HG03060 (cell line): Measurements from ENCODE around the gene BCO2.
A peak's percentile ranks its signal among the peaks of the same experiment; 100 is the strongest.

Experiments
- ATAC-seq: cut with Tn5 transposase; IDR thresholded peaks from one replicate; pipeline ENCODE4 v1.9.1; 2021; ENCODE audit warnings: low read depth, moderate number of reproducible peaks; ENCODE audit not compliant: unreplicated experiment

The BCO2 gene

GRCh38 chr11:112213753-112214152, 38.4 kb downstream of the BCO2 start:
- ATAC-seq, result no peak

GRCh38 chr11:112215621-112216020, 40.3 kb downstream of the BCO2 start:
- ATAC-seq, result no peak

- no peak for ATAC-seq
Measured at GRCh38 chr11:112216561-112217105, 41.3 kb downstream of the BCO2 start.

GRCh38 chr11:112219476-112220232, 44.3 kb downstream of the BCO2 start:
- ATAC-seq, result no peak

- ATAC-seq, result no peak
Measured at GRCh38 chr11:112221274-112221835, 46.0 kb downstream of the BCO2 start.

- no peak for ATAC-seq
Measured at GRCh38 chr11:112222303-112222702, 47.0 kb downstream of the BCO2 start.

GRCh38 chr11:112223121-112223520, 47.8 kb downstream of the BCO2 start:
- ATAC-seq, result no peak

GRCh38 chr11:112223754-112224532, 48.6 kb downstream of the BCO2 start:
- no peak for ATAC-seq

- no peak for ATAC-seq
Measured at GRCh38 chr11:112225753-112226061, 50.4 kb downstream of the BCO2 start.

GRCh38 chr11:112226062-112226830, 50.9 kb downstream of the BCO2 start, which contains the start of gene PTS:
TSS of gene PTS (plus strand) at chr11:112226428. CDS start at chr11:112226444, 16 bp downstream.
- peak; percentile 91 for ATAC-seq

- ATAC-seq, result peak; percentile 20
Measured at GRCh38 chr11:112226831-112227401, 51.6 kb downstream of the BCO2 start.

GRCh38 chr11:112227471-112227870, 52.2 kb downstream of the BCO2 start:
- ATAC-seq, result no peak

GRCh38 chr11:112228706-112229105, 53.4 kb downstream of the BCO2 start:
- no peak for ATAC-seq

GRCh38 chr11:112229159-112229558, 53.8 kb downstream of the BCO2 start:
- ATAC-seq, result no peak

- ATAC-seq, result no peak
Measured at GRCh38 chr11:112229746-112230433, 54.6 kb downstream of the BCO2 start.

- ATAC-seq, result no peak
Measured at GRCh38 chr11:112231952-112232351, 56.6 kb downstream of the BCO2 start.

GRCh38 chr11:112235750-112236390, 60.6 kb downstream of the BCO2 start:
- ATAC-seq, result no peak

GRCh38 chr11:112237451-112237850, 62.1 kb downstream of the BCO2 start:
- ATAC-seq, result no peak

GRCh38 chr11:112238041-112238440, 62.7 kb downstream of the BCO2 start:
- ATAC-seq, result no peak
